HG03457 (cell line): Measurements from ENCODE around the gene TANGO6.

Source experiments
- ATAC-seq: cut with Tn5 transposase; IDR thresholded peaks from one replicate; pipeline ENCODE4 v1.9.1; 2021; ENCODE audit warnings: moderate number of reproducible peaks; ENCODE audit not compliant: unreplicated experiment

Gene TANGO6

DNA sequence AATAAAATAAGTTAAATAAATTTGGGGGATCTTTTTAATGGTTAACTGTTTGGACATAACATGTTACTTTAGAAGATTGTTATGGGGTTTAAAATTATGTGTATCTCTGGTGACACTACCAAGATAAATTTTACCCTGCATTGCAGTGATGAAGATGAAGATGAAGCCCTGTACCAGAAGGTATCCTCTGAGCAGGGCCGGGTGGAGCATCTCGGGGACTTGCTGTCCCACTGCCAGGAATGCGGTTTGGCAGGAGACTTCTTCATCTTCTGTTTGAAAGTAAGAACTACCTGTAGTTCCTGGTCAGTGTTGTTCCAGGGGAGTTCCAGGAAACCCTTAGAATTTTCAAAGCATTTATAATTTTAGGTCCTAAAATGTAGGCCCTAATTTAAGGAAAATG lies 64.0 kb downstream of the TANGO6 start:
- no peak for ATAC-seq

DNA sequence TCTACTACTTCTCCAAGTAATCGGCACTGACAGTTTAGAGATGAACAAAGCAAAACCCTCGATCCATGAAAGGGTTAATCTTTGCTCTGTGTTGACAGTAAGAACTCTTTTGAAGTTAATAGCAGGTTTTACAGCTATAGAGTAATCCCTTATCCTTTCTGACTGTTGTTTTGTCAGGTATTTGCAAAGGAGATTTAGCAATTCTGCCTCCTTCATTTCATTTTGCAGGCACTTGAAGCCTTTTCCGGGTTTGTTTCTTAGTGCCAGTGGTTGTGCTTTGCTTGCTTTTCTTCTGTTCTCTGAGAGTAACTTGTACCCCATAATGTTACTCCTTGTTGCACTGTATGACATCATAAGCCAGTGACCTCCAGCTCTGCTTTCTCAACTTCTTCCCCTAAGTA lies 64.5 kb downstream of the TANGO6 start:
- ATAC-seq = no peak

DNA sequence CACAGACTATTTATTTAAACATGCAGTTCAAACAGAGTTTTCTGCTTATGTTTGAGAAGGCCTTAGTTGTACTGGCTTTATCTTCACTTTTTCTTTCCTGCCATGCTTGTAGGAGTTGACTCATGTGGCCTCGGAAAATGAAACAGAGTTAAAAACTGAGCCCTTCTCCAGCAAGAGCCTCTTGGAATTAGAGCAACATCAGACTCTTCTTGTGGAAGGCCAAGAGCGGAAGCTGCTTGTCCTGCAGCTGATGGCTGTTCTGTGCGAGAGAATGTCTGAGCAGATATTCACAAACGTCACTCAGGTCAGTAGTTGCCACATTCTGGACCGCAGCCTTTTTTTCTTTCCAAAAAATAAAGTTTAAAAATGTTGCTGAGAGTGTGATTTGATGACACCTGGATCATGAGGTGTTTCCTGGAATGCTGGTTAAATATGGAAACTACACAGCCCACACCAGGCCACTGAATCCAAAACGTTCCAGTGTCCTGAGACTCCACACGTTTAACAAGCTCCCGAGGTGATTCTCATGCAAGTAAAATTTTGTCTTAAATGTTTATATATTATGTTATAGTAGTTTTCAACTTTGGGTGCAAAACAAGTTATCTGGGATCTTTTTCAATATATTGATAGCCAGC lies 65.9 kb downstream of the TANGO6 start:
- ATAC-seq = no peak

DNA sequence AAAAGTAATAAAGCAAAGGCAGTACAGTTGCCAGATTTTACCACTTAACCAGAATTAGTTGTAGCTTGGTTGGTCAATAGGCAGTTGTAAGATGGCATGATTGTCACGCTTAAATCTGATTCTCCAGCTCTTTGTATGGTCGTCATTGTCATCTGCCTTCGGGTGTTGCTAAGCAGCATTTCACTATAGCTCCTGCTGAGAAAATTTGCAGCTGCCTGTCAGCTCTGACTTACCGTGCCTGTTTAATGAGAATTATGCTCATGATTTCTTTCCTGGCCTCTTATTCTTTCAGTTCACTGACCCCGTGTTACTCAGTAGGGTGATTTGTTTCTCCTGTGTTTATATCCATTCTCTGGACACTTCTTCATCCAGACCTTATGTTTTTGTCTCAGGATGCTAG lies 66.7 kb downstream of the TANGO6 start:
- ATAC-seq = no peak

DNA sequence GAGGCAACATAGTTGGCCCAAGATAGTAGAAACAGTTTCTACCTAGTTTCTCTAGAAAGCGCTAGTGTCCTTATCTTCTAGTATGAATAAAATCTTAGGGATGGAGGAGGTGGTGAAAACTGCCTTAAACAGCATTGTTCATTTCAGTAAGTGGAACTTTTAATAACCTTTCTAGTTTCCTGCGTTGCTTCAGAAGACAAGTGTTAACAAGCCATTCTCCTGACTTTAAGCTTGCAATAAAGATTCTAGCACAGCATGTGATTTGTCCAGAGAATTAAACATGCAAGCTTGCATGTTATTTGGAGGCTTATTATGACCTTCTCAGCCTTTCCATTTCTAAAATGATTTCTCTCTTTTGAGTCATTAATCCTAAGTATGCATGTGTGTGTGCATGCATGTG lies 72.3 kb downstream of the TANGO6 start:
- no peak for ATAC-seq

DNA sequence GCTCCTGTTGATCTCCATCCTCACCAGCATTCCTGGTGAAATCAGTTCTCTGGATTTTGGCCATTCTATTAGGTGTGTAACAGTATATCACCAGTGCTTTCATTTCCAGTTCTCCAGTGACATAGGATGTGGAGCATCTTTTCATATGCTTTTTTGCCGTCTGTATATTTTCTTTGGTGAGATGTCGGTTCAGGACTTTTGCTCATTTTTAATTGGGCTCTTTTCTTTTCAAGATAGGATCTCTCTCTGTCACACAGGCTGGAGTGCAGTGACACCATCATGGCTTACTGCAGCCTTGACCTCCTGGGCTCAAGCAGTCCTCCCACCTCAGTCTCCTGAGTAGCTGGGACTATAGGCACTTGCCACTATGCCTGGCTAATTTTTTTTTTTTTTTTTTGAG lies 74.2 kb downstream of the TANGO6 start:
- no peak for ATAC-seq

DNA sequence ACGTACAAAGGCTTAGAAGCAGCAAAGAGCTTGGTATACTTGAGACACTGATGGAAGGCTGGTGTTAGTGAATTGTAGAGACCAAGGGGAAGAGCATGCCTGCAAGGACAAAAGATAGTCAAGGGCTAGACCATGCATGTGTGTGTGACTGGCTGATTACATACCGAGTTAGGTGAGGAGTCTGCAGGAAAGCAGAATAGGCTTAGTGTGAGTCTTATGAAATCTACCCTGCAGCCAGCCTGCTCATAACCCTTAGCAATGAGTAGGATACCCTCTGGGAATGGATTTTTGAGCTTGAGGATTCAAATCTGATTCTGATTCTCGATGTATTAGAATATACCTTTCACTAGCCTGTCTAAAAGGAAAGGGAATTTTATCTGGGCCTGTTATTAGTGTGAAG lies 77.0 kb downstream of the TANGO6 start:
- no peak for ATAC-seq

DNA sequence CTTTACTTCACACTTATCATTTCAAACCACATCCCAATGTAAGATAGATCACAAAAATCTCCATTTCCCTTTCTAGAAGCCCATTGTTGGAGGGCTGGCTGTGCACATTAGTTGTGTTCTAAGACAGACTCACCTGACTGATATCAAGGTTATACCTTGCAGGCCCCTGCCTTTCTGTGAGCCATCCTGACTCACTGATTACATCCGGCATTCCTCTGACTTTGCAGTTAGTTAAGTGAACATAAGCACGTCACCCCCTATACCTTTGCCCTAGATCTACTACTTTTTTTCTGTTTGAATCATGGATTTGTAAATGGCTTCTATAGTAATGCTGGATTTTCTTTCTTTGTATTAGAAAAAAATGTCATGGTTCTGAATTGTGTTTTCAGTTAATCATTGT lies 78.3 kb downstream of the TANGO6 start:
- no peak for ATAC-seq

DNA sequence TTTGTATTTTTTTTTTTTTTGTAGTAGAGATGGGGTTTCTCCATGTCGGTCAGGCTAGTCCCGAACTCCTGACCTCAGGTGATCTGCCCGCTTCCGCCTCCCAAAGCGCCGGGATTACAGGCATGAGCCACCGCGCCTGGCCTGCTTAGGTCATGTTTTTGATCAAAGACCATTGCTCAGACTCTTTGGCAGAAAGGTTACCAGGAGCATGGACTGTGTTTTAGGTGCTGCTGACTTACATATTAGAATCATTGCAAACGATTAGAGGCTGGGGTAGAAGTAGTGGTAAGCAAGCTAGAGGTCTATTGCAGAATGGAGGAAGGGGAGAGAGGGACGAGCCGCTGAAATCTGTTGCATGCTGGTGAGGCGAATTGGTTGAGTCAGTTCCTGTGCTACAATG lies 79.8 kb downstream of the TANGO6 start:
- ATAC-seq = no peak

DNA sequence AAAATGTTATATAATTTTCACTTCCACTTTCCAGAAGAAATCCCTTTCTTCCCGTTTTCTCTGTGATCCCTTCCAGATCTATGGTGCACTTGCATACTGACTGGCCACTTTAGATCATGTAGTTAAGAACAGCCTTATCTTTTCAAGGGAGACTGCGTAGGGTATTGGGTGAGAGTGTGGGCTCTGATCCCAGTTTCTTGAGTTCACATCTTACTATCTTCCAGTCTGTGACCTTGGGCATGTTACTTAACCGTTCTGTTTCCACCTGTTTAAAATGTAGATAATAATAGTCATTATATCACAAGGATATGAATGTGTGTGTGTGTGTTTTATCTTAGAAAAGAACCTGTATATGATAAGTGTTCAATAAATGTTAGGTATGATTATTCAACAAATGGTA lies 83.7 kb downstream of the TANGO6 start:
- ATAC-seq = no peak

DNA sequence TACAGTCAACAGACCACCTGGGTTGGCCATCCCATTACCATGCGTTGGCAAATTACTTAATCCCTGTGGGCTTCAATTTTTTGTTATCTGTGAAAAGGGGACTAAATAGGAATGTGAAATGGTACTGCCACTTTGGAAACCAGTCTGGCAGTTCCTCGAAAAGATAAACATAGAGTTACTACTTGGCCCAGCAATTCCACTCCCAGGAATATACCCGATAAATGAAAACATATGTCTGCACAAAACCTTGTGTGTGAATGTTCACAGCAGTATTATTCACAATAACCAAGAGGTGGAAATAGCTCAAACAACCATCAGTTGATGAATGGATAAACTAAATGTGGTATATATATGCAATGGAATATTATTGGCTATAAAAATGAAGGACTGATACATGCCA lies 87.9 kb downstream of the TANGO6 start:
- no peak for ATAC-seq

DNA sequence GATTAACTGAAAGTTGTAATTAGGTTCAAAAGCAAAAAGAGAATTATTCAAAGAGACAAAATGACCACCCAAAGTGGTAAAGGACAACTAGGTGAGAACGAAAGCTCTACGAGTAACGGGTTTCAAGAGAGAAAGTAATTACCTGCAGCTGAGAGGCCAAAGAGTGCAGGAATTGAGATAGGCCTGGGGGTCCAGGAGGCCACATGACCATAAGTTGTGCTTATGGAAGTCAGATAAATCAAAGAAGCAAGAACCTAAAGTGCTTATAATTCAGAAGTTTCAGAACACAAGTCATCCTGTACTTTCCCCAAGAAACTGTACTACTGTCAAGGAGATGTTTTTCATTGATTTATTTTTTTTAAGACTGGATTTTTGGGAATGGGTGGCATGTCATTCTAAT lies 91.1 kb downstream of the TANGO6 start:
- ATAC-seq = no peak

DNA sequence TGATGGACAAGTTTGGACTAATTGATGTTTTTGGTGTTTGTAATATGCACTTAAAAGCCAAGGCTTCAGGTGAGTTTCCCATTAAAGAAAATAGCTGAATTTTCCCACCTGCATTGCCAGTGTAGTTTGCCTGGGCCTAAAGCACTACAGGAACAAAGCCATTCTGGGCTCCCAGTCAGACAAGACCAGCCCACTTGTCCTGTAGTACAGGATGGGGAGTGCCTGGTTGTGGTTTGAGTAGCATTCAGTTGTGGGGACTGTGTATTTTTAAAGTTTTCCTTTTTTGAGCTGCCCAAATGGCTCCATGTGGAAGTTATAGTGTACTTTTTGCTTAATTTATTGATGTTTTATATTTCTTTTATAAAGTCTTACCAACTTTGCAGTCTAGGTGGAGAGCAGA lies 91.7 kb downstream of the TANGO6 start:
- ATAC-seq = no peak

DNA sequence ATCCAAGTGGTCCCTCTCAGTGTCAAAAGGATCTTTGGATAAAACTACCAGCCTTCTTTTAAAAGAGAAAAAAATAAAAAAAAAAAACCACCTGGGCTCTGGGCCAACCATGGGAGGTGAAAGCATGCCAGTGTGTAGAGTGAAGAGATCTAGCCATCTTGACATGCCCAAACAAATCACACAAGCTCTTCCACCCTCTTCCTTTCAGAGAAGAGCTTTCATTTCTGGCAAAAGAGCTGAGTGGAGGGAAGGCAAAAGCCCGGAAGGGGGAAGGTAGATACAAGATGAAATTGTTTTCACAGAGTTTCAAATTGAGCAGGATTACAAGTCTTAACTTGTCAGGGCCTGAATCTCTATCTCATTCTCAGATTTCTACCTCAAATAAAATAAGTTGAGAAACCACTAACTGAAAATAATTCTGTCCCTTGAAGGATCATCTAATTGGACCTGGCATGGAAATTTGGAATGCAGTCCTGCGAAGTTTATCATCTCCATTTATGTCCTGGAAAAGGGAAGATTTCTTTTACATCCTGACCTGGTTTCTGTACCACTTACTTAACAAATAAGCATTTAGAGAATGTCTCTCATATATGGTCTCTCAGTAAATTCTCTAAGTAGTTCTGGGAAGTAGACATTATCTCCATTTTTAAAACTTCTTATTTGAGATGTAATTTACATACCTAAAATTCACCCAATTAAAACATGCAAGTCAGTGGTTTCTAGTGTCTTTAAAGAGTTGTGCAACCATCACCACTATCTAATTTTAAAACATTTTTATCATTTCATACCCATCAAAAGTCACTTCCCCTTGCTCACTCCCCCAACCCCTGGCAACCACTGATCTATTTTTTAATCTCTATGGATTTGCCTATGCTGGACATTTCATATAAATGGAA lies 93.7 kb downstream of the TANGO6 start:
- no peak for ATAC-seq

DNA sequence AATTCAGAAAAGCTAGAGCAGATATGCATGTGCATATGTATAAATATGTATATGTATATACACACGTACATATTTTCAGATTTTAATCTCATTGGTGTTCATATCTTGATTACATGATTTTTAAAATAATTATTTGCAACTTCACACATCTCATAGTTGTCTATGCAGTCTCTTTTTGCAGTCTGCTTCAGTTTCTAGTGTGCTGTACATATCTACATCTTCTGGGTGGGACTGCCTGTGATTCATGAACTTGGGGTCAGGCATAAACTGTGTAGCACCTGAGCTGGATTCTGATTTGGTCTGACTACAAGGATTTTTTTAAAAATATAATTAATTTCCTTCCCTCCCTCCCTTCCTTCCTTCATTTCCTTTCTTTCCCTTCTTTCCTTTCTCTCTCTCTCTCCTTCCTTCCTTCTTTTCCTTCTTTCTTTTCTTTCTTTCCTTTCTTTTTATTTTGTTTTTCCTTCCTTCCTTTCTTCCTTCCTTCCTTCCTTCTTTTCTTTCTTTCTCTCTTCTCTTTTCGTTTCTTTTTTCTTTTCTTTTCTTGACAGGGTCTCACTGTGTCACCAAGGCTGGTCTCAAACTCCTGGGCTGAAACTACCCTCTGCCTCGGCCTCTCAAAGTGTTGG lies 96.5 kb downstream of the TANGO6 start:
- no peak for ATAC-seq

DNA sequence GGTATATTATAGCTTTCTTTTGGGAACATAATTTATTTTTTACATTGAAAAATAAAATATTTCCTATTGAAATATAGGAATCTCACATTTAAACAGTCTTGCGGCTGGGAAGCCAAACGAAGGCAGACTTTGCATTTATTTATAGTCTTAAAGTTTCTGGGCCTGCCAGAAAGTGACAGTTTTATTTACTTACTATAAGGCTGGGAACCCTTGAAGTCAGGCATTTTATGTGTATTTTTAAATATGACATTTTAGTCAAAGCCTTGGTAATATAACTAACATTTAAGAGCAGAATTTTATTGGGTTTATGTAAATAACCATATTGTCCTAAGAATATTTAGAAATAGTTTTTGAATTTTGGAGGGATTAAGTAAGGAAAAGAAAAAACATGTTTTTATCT lies 97.5 kb downstream of the TANGO6 start:
- ATAC-seq = no peak

DNA sequence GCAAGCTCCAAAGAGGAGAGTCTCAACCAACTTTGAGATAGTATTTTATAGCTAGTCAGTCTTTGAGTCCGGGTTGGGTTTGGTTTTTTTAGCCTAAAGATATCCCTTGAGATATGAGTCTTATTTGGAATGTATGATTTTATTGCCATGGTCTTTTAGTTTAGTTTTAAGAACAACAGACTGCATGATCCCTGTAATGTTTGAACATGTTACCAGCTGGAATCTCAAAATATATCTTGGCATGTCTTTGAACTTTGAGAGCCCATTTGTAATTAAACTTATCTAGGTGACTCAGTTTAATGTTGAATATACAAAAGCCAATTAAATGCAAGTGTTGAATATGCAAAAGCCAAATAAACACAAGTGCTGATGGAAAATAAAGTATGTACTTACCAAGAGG lies 100.6 kb downstream of the TANGO6 start:
- no peak for ATAC-seq

DNA sequence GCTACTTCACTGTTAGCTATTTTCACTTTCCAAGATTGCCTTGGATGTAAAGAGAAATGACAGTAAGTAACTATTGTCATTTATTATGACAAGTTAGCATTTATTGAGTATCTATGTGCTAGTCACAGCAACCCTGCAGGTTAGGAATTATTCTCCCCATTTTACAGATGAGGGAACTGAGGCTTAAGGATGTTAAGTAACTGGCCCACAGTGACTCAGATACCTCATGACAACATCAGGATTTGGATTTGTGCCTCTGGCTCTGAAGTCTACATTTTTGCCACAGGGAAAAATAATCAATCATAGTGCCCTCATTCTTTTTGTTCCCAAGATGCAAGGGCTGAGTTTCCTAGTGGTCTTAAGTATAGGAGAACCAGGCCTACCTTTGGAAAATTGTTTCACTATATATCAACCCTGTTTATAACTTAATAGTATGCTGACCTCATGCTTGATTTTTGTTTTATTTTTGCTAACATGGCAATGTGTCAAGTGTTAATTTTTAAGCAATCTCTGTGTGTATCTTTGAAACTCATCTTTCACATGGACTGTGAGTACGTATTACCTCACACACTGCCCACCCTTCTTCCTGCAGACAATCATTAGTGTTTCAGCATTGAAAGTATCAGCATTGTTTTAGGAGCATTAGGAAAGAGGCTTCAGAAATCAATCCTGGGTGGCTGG lies 105.0 kb downstream of the TANGO6 start:
- no peak for ATAC-seq

DNA sequence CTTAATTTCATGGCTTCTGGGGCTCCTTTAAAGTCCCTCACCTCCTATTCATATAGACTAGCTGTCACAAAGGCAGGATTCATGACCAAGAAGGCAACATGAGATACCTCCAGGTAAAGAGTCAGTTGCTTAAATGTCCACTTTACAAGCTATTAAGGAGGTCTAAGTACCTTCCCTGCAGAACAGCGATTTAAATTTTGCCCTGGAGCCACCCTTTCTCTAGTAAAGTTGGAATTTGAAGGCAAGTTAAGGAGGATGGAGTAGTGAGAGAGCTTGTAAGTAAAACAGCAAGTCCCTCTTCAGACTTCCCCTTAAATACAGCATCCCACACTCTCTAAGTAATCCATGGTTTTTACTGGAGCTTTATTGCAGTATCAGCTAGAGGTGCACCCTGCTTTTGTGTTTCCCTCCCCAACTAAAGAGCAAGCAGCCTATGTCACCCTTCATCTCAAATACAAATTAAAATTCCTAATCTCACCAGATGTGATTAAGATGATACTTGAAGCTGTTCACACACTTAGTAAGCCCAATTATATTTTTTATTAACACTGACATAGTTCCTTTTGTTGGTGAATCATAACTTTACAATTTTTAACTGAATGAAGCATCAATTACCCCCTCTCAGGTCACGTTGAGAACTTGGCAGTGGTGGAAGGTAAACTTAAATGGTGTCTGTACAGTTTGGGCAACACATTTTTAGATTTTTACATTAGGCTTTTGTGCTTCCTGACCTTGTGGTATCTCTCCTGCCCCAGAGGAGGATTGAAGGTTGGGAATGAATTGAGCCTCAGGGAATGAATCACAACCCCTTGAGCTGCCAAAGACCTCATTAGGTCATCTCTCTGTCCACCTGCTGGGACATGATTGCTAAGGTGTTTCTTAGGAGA lies 108.9 kb downstream of the TANGO6 start:
- no peak for ATAC-seq

DNA sequence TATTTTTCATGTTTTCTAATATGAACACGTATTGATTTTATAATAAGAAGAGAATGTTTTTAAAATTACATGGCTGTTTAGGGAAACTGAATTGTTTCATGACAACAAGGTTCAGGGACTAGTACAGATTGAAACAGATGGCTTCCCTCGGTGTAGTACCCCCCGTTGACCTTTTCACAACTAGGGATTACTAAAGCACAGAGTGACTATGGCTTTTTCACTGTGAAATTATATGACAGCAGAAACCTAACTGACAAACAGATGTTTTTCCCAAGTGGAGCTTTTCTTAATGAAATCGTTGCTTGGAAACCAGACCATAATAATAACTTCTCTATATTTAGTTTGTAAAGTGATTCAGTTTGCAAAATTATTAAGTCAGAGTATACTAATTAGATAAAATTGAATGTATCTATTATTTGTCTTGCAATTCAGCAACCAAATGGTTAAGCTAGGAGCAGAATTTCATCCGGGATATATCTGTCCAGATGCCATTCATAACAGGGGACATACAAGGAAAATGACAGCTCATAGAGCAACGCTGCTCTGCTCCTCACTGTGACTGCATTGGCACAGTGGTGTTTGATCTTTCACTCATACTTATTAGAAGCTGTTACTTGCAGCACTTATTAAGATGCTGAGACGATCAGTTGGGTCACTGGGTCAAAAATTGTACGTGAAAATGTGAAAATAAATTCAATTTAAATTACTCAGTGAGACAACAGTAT lies 111.7 kb downstream of the TANGO6 start:
- ATAC-seq = no peak
